Central memory CD4-positive, alpha-beta T cell (primary cell): ENCODE measurements around the gene LDOC1.
A peak's percentile ranks its signal among the peaks of the same experiment; 100 is the strongest.
"Not testable (repeated sequence)": the region's sequence is repeated elsewhere in the genome, so short reads cannot be mapped to it uniquely, and the experiment has no call there.

Experiments used
- DNase-seq: peaks from one replicate; pipeline ENCODE4 v3.0.0; 2022
- total RNA-seq, 3 experiments: gene quantifications; one replicate each; lab custom pipeline; 2026; lab: John Stamatoyannopoulos, UW

Gene LDOC1
- 0.99 to 3.3 (median 3.2) reads per million in 3 experiments for total RNA-seq

DNA sequence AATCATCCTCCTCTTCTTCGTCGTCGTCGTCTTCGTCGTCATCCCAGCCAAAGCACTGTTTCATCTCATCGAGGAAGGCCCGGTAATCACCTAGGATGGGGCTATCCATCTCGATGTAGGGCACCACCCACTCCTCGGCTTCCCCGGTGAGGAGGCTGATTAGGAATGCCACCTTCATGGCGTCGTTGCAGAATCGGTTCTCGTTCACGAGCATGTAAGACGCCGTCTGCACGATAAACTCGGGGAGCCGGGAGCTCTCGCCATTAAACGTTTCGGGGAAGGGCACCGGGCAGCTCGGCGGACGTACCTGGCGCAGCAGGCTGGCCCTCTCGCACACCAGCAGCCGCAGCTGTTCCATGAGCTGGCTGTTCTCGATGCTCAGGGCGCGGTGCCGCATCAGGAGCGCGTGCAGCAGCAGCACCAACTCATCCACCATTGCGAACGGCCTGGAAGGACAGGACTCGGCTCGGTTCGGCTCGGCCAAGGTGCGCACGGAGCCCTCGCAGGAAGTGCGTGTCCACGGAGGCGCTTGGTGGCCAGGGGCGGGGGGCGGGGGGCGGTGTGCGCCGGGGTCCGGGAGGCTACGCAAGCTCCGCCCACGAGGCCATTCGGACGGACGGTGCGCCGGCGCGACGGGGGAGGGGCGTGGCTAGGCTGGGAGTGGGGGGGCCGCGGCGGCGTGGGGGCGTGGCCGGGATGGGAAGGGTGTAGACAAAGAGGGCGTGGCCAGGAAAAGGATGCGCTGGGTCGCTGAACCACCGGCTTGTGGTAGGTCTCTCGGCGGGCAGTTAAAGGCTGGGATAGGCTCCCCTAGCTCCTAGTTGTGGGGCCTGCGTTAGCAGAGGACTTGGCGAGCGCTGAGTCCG is at the start of gene LDOC1:
LDOC1 (minus strand) TSS at position 544 of the 866 bp plus-strand sequence; CDS start at position 436, 108 bp downstream.
- peak; percentile 65 for DNase-seq

DNA sequence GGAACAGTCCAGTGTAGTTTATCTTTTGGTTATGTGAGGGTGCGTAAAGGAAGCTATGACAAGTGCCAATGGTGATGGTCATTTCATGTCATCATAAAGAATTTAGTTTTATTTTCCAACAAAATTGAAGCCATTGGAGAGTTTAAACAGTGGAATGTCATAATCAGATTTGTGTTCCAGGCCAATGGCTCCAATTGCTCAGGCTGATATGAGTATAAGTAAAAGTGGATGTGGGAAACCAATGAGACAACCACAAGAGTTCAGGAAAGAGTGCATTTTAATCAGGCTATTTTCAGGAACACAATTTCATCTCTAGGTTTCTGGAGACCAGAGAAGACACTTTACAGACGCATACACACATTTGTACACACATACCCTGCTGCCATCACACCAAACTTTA is 44.7 kb upstream of the LDOC1 start:
- DNase-seq = no peak

DNA sequence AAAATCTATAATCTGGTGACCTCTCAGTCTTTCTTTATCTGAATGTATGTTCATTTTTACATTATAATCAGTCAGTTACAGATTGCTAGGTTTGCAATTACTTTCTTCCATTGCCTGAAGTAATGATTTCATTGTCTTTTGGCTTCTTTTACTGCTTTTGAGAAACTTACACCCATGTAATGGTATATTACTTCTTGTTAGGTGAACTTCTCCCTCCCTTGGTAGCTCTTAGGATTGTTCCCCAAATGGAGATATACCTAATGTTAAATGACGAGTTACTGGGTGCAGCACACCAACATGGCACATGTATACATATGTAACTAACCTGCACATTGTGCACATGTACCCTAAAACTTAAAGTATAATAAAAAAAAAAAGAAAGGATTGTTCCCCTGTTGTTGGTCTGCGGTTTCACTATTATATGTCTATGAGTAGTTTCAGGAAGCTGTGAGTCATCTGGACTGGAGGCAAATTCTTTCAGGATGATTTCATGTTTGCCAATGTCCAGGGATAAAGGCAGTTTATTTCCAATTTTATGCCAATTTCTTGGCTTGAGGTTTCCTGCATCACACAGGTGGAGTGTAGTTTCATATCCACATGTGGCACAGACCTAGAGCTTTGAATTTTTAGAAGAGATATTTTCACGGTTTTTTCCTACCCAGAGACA is 43.5 kb upstream of the LDOC1 start:
- no peak for DNase-seq

DNA sequence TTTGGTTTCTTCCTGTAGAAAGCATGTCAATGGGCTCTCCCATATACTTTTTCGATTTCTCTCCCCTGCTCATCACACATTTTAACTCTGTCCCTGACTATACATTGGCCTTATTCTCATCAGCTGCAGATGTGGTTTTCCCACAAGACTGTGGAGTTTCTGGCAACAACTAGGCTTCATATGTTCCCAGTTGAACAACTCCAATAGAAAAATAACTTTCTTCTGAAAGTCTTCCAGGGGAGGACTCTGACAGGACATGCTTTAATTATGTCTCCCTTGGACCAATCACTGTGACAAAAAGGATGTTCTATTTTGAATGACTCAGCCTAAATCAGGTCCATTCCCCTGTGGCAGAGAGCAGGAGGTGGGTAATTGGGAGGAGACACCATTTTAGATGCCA is 37.3 kb upstream of the LDOC1 start:
- no peak for DNase-seq

DNA sequence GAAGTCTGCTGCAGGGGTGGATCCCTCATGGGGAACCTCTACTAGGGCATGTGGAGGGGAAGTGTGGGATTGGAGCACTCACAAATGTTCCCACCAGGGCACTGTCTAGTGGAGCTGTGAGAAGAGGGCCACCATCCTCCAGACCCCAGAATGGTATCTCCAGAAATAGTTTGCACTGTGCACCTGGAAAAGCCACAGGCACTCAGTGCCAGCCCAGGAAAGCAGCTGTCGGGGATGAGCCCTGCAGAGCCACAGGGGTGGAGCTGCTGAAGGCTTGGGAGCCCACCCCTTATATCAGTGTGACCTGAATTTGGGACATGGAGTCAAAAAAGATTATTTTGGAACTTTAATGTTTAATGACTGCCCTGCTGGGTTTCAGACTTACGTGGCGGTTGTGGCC is 25.0 kb upstream of the LDOC1 start:
- DNase-seq = no peak

DNA sequence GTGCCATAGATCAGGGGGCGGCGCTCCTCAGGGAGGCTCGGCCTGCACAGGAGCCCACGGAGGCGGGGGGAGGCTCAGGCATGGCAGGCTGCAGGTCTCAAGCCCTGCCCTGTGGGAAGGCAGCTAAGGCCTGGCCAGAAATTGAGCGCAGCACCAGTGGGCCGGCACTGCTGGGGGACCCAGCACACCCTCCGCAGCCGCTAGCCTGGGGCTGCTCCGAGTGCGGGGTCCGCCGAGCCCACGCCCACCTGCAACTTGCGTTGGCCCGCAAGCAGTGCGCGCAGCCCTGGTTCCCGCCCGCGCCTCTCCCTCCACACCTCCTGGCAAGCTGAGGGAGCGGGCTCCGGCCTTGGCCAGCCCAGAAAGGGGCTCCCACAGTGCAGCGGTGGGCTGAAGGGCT is 11.6 kb upstream of the LDOC1 start:
- not testable (repeated sequence) for DNase-seq

DNA sequence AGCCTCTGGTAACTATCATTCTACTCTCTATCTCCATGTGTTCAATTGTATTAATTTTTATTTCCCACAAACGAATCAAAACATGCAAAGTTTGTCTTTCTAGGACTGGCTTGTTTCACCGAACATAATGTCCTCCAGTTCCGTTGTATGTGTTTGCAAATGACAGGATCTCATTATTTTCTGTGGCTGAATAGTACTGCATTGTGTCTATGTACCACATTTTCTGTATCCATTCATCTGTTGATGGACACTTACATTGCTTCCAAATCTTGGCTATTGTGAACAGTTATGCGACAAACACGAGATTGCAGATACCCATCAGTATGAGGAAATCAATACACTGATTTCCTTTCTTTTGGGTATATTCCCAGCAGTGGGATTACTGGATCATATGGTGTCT is 8.4 kb upstream of the LDOC1 start:
- no peak for DNase-seq

DNA sequence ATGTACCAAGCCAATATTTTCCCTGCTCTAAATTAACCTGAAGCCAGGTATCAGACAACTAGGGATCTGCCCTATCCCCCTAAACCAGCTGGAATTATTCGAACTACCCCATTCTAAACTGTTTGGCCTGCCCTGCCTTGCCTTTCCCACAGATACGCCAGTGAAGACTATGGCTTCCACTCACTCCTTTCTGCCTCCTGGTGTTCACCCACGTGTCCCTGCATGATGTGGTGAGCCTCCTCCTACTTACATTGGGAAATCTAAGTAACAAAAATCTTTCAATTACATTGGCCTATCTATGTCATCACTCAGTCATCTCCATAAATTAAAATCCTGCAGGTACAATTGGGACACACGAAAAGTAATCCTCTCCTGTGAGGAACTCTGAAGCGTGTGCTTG is 6.1 kb upstream of the LDOC1 start:
- no peak for DNase-seq

DNA sequence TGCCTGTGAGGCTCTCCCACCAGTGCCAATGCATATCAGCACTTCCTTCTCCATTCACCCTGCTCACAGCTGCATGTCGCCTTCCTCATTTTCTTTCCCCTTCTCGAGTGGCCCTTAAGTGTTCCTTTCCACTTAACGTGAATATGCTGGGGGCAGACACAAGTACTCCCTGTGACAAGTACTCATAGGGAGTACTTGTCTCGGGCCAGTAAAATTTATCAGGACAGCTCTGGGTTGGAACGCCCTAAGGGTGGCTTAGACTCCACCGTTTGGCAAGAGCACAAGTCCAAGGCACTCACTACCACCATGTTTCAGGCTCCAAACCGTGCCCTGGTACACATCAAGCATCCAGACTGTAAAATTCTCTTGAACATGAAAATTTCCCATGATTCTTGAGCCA is 3.9 kb upstream of the LDOC1 start:
- DNase-seq = no peak

DNA sequence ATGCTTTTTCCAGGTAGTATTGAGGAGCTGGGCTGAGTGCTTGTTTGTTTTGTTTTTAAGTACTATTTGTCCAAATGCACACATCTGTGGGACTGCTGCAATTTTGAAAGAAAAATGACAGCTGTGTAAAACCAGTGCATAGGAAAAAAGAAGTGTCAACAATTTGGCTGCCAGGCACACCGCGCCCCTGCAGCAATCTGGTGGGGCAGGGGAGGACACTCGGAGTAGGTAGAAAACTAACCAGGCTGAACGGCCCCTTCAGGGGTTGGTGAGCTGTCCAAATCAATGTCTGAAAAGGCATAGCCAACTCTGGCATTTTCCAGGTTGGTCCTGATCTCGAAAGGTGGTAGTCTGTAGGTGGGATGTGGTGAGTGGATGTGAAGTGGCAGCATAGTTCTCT is 1.1 kb downstream of the LDOC1 start:
- DNase-seq = no peak

DNA sequence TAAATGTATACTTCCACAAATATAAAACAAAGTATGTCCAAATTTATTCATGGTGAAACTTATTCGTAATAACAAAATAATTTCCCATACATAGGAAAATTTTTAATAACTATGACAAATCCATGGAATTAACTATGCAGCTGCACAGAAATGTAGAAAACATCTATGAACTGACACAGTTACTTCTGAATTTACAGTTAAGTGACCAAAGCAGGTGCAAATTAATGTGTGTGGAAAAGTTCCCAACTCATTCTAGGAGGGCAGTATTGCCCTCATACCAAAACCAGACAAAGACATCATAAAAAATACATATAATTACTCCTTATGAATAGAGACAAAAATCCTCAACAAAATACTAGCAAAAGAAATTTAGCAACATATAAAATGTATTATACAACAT is 12.5 kb downstream of the LDOC1 start:
- DNase-seq = no peak

DNA sequence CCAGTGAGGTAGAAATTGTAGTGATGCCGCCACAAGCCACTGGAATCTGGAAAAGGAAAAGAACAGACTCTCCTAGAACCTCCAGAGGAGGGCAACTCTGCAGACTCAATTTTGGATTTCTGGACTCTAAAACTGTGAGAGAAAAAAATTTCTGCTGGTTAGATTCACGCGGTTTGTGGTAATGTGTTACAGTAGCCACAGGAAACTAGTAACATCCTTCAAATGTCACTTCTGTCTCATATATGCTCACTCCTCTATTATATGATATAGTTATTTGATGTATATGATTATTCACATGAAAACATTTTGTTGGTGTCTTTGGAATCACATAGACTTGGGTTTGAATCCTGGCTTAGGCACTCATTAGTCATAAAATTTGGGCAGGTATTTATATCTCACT is 18.8 kb downstream of the LDOC1 start:
- no peak for DNase-seq

DNA sequence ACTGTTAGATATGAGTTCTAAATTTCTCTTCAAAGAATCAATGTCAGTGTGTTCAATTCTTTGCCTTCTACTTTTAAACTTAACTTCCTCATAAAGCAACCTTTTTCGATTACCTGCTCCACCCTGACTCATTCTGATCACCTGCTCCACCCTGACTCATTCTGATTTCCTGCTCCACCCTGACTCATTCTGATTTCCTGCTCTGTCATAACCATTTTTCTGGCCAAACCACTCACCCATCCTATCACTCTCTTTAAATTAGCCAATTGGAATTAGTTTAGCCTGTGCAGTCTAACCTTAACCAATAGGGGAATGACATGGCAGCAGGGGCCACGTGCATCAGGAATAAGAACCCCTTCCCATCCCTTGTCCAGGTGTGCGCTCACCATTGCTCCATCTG is 21.7 kb downstream of the LDOC1 start:
- DNase-seq = not testable (repeated sequence)

DNA sequence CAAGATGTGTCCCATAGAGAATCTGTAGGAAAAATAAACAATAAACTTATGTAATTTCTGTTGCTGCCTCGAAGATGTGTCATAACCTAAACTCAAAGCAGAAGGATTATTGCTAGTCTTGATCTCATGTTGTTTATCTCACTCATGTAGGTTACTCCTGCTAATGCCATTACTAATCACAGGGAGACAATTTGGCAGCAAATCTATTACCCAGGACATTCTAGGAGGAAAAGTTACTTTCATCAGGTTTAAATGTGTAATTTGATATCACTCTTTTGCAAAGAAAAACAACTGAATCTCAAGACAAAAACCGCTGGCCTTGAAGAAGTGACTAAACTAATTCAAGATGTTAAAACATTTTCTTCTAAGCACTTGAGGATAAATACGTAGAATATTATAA is 34.0 kb downstream of the LDOC1 start:
- DNase-seq = no peak

DNA sequence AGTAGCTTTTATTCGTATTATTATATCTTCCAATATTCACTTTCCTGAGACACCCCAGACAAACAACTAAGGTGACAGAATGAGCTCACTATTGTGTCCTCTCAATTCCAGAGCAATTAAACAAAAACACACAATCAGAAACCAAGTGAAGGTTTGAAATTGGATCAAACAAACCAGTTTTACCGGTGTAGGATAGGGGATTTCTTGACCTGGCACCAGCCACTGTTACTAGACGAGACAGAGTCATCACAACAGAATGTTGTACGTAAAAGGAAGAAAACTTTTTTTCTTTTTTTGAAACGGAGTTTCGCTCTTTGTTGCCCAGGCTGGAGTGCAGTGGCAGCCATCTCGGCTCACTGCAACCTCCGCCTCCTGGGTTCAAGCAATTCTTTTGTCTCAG is 43.7 kb downstream of the LDOC1 start:
- no peak for DNase-seq

DNA sequence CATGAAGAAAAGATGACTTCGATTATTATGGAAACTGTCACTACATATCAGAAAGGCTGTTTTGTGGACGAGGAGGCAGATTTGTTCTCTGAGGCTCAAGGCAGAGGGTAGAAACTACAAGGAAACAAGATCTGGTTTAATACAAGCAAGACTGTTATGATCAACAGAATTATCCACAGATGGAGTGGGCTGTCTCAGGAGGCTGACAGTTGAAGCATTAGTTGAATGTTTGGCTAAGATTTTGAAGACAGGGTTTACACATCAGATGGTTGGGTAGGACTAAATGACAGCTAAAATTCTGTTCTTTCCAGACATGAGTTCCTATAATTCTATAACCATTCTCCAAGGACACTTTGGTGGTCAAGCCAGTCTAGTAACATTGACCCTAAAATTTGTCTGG is 49.8 kb downstream of the LDOC1 start:
- DNase-seq = no peak
